Measurements from ENCODE around the gene CTNND2. TPM values are rescaled to one million over a fixed set of nuclear protein-coding genes. Genes with fewer than 3 reads are reported as not detected.

Gene CTNND2
- total and polyA plus RNA-seq, 4 donors, result 0.05 to 0.50 (median 0.27) TPM

DNA sequence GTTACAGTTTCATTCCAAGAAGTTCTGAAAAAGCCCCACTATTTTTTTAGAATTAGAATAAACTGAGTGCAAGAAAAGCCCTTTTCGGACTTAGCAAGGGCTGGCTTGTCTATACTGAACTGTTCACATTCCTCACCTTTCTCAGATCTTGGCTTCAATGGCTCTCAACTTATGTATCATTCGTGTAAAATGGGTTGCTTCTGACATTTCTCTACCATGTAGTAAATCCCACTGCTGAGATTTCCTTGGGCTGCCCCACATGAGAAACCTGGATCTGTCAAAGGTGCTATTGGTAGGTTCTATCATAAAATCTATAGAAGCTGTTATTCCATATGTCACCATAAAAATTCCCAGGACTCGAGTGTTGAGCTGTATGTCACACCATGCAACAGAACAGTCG lies 454.3 kb downstream of the CTNND2 start:
- Histone ChIP-seq H3K4me1 (ENCODE audit: control insufficient read depth in 4 of 4, insufficient read depth in 4 of 4, low read length in 3 of 4) (no peaks in the 10 kb centered on the region), H3K4me3 (ENCODE audit: low read depth in 1 of 3, low read length in 3 of 3) (no peak overlapping the region), H3K9ac (ENCODE audit: low read depth in 1 of 2, low read length in 2 of 2) (no peak overlapping the region), H3K27ac (ENCODE audit: low read depth in 1 of 2, low read length in 2 of 2) (no peak overlapping the region), H3K36me3 (ENCODE audit: control insufficient read depth in 4 of 4, insufficient read depth in 3 of 4, low read depth in 1 of 4, low read length in 3 of 4) (no peaks in the 10 kb centered on the region), H3K9me3 (ENCODE audit: control insufficient read depth in 4 of 4, low read length in 3 of 4) (no peaks in the 10 kb centered on the region), H3K27me3 (ENCODE audit: control insufficient read depth in 4 of 4, insufficient read depth in 4 of 4, low read length in 3 of 4) (no peaks in the 10 kb centered on the region)
- WGBS, result 84% methylated on average over 4 of the region's 4 CpGs
- no peak for DNase-seq (ENCODE audit: low spot score)
- TF ChIP-seq NR2F2 (IDR thresholded peaks at IDR 0.05) (no peak), SP1 (IDR thresholded peaks at IDR 0.05) (no peak), FOXA1 (IDR thresholded peaks at IDR 0.05) (no peak)

DNA sequence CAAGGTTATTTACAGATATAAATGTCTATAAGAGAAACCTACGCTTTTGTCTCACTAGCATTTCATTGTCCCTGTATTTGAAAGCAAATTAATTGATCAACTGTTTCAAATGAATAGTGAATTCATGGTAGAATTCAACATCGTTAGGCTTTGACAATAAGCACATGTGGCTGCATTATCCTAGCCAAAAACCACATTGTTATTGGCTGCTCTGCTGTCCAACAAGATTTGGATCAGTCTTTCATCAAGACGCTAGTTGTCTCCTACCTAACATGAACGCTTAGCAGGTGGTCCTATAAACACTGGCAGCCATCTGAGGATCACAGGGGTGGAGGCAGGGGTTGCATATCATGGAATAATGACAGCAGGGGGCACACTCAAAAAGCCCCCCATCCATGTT lies 455.0 kb downstream of the CTNND2 start:
- Histone ChIP-seq H3K9me3 (ENCODE audit: control insufficient read depth in 4 of 4, low read length in 3 of 4) (no peaks in the 10 kb centered on the region), H3K27ac (ENCODE audit: low read depth in 1 of 2, low read length in 2 of 2) (no peak overlapping the region), H3K36me3 (ENCODE audit: control insufficient read depth in 4 of 4, insufficient read depth in 3 of 4, low read depth in 1 of 4, low read length in 3 of 4) (no peaks in the 10 kb centered on the region), H3K4me1 (ENCODE audit: control insufficient read depth in 4 of 4, insufficient read depth in 4 of 4, low read length in 3 of 4) (no peaks in the 10 kb centered on the region), H3K4me3 (ENCODE audit: low read depth in 1 of 3, low read length in 3 of 3) (no peak overlapping the region), H3K9ac (ENCODE audit: low read depth in 1 of 2, low read length in 2 of 2) (no peak overlapping the region), H3K27me3 (ENCODE audit: control insufficient read depth in 4 of 4, insufficient read depth in 4 of 4, low read length in 3 of 4) (no peaks in the 10 kb centered on the region)
- WGBS, result 88% methylated on average over 4 of the region's 4 CpGs
- no peak for DNase-seq (ENCODE audit: low spot score)
- TF ChIP-seq RAD21 (IDR thresholded peaks at IDR 0.05), result no peak
- TF ChIP-seq GABPA (IDR thresholded peaks at IDR 0.05 in 1 of 2, conservative IDR thresholded peaks at IDR 0.05 in 1 of 2), result no peak

DNA sequence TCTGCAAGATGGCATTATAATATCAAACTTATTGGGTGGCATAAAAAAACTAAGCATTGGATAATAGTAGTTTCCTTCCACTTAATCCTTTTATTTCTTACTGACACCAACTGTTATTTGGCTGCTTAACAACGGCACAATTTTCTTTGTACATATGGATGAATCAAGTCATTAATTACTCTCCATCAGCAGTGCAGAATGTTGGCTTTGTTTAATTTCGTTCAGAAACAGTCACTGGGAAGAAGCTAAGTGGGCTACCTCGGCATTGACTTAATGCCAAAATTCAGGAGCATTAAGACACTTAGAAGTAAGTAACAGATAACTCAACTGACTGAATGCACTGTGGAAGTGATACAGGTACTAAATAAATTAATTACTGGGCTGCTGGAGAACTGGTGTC lies 460.4 kb downstream of the CTNND2 start:
- Histone ChIP-seq H3K9ac (ENCODE audit: low read depth in 1 of 2, low read length in 2 of 2) (no peak overlapping the region), H3K4me1 (ENCODE audit: control insufficient read depth in 4 of 4, insufficient read depth in 4 of 4, low read length in 3 of 4) (no peaks in the 10 kb centered on the region), H3K27ac (ENCODE audit: low read depth in 1 of 2, low read length in 2 of 2) (no peak overlapping the region), H3K36me3 (ENCODE audit: control insufficient read depth in 4 of 4, insufficient read depth in 3 of 4, low read depth in 1 of 4, low read length in 3 of 4) (no peaks in the 10 kb centered on the region), H3K4me3 (ENCODE audit: low read depth in 1 of 3, low read length in 3 of 3) (no peak overlapping the region), H3K9me3 (ENCODE audit: control insufficient read depth in 4 of 4, low read length in 3 of 4) (no peaks in the 10 kb centered on the region), H3K27me3 (ENCODE audit: control insufficient read depth in 4 of 4, insufficient read depth in 4 of 4, low read length in 3 of 4) (no peaks in the 10 kb centered on the region)
- WGBS, result 78% methylated on average over 3 of the region's 3 CpGs
- TF ChIP-seq HNF4G (IDR thresholded peaks at IDR 0.05) (no peak), YY1 (IDR thresholded peaks at IDR 0.05) (no peak), HNF4A (conservative IDR thresholded peaks at IDR 0.05) (no peak), NR2F2 (IDR thresholded peaks at IDR 0.05) (no peak), SP1 (IDR thresholded peaks at IDR 0.05) (no peak)
- TF ChIP-seq, protein P1, sequence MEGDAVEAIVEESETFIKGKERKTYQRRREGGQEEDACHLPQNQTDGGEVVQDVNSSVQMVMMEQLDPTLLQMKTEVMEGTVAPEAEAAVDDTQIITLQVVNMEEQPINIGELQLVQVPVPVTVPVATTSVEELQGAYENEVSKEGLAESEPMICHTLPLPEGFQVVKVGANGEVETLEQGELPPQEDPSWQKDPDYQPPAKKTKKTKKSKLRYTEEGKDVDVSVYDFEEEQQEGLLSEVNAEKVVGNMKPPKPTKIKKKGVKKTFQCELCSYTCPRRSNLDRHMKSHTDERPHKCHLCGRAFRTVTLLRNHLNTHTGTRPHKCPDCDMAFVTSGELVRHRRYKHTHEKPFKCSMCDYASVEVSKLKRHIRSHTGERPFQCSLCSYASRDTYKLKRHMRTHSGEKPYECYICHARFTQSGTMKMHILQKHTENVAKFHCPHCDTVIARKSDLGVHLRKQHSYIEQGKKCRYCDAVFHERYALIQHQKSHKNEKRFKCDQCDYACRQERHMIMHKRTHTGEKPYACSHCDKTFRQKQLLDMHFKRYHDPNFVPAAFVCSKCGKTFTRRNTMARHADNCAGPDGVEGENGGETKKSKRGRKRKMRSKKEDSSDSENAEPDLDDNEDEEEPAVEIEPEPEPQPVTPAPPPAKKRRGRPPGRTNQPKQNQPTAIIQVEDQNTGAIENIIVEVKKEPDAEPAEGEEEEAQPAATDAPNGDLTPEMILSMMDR (IDR thresholded peaks at IDR 0.05; ENCODE audit: low read depth, low read length, missing input control), result no peak
- TF ChIP-seq, protein P2, sequence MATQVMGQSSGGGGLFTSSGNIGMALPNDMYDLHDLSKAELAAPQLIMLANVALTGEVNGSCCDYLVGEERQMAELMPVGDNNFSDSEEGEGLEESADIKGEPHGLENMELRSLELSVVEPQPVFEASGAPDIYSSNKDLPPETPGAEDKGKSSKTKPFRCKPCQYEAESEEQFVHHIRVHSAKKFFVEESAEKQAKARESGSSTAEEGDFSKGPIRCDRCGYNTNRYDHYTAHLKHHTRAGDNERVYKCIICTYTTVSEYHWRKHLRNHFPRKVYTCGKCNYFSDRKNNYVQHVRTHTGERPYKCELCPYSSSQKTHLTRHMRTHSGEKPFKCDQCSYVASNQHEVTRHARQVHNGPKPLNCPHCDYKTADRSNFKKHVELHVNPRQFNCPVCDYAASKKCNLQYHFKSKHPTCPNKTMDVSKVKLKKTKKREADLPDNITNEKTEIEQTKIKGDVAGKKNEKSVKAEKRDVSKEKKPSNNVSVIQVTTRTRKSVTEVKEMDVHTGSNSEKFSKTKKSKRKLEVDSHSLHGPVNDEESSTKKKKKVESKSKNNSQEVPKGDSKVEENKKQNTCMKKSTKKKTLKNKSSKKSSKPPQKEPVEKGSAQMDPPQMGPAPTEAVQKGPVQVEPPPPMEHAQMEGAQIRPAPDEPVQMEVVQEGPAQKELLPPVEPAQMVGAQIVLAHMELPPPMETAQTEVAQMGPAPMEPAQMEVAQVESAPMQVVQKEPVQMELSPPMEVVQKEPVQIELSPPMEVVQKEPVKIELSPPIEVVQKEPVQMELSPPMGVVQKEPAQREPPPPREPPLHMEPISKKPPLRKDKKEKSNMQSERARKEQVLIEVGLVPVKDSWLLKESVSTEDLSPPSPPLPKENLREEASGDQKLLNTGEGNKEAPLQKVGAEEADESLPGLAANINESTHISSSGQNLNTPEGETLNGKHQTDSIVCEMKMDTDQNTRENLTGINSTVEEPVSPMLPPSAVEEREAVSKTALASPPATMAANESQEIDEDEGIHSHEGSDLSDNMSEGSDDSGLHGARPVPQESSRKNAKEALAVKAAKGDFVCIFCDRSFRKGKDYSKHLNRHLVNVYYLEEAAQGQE (IDR thresholded peaks at IDR 0.05), result no peak
- no peak for DNase-seq (ENCODE audit: low spot score)
